Sigmoid colon (tissue), 7 donors: ENCODE measurements around the gene RNU1-3. TPM values are rescaled to one million over a fixed set of nuclear protein-coding genes. Genes with fewer than 3 reads are reported as not detected.
A peak's percentile ranks its signal among the peaks of the same experiment; 100 is the strongest.
"Not testable (repeated sequence)": the region's sequence is repeated elsewhere in the genome, so short reads cannot be mapped to it uniquely, and the experiment has no call there.

Experiments used
- DNase-seq: peaks from one replicate; pipeline ENCODE4 v3.0.0-alpha.2; 2019
- H3K27ac ChIP-seq, 4 donors: fragments of 200-600 bp; sonication (generic); one replicate each; pipeline ENCODE4 v1.5.1; 2016 to 2019; ENCODE audit warnings: mild to moderate bottlenecking in 1 of 4
- H3K27me3 ChIP-seq, 3 donors: fragments of 200-600 bp; sonication (generic); one replicate each; pipeline ENCODE4 v1.5.1; 2019; ENCODE audit warnings: mild to moderate bottlenecking in 1 of 3
- H3K36me3 ChIP-seq, 4 donors: fragments of 200-600 bp; sonication (generic); one replicate each; pipeline ENCODE4 v1.5.1; 2016 to 2019
- H3K4me1 ChIP-seq, 4 donors: fragments of 200-600 bp; sonication (generic); one replicate each; pipeline ENCODE4 v1.5.1; 2017 to 2019
- H3K4me3 ChIP-seq, 4 donors: fragments of 200-600 bp; sonication (generic); one replicate each; pipeline ENCODE4 v1.5.1; 2017 to 2019; ENCODE audit warnings: mild to moderate bottlenecking in 2 of 4, moderate library complexity in 1 of 4
- H3K9me3 ChIP-seq, 4 donors: fragments of 200-600 bp in 3 of 4; sonication (generic) in 3 of 4; one replicate each; pipeline versions ENCODE4 v1.5.1 to v1.6.1; 2013 to 2019
- CTCF ChIP-seq, 4 experiments: fragments of 450-650 bp in 3 of 4; fragments of 200-600 bp in 1 of 4; IDR thresholded peaks; one replicate each; pipeline ENCODE4 v1.5.1; 2016 to 2019; ENCODE audit warnings: antibody characterized with exemption in 4 of 4, mild to moderate bottlenecking in 3 of 4, moderate library complexity in 2 of 4
- WGBS, 2 donors: extraction: QIAGEN DNeasy Blood & Tissue Kit; methylation state at CpG; one replicate each; pipeline ENCODE4 v1.1.7; 2013; 5-methylcytosine and 5-hydroxymethylcytosine counted together
- intact Hi-C: fragments of 100-400 bp; cut with DNase I; formaldehyde crosslinking; loops from one replicate; pipeline ENCODE4 v1.15.1; 2023
- polyA plus RNA-seq, 3 donors: library from polyadenylated mRNA; stranded (reverse); fragments of 200-250 nt; gene quantifications; one replicate each; pipeline ENCODE4 v1.2.3, GENCODE V29; 2013
- total RNA-seq, 4 donors: library from RNA; depleted of rRNA; stranded (reverse); fragments of >200 nt; gene quantifications; one replicate each; pipeline ENCODE4 v1.1.0, GENCODE V29; 2016
- donor health status: healthy with polysubstance abuse.
- donor health status: Bipolar disorder and iron deficiency.
- donor health status: healthy.

RNU1-3 gene
- total and polyA plus RNA-seq, 7 donors: under 0.01 TPM; not detected in 3

GRCh38 chr1:16707130-16708093 is 40.7 kb upstream of the RNU1-3 start:
- intact Hi-C loops, H3K4me1 ChIP-seq, H3K9me3 ChIP-seq, H3K36me3 ChIP-seq, DNase-seq, H3K27ac ChIP-seq: not testable (repeated sequence)
- peak overlapping the region in 3 of 4 donors; percentile 32 to 34 (median 34) for H3K4me3 ChIP-seq
- TF ChIP-seq CTCF (IDR thresholded peaks at IDR 0.05): peak in 1 of 4 experiments; percentile 51
- H3K27me3 ChIP-seq: peaks cover 0 to 11% (median 9%) of the 10 kb centered on the region in 3 donors
- WGBS, 2 donors: 8 to 18% methylated on average over 50 to 70 of the region's 99 CpGs

- H3K4me1 ChIP-seq, H3K9me3 ChIP-seq, H3K4me3 ChIP-seq, intact Hi-C loops, H3K36me3 ChIP-seq, H3K27ac ChIP-seq, DNase-seq: not testable (repeated sequence)
- peaks cover 0 to 11% (median 9%) of the 10 kb centered on the region in 3 donors for H3K27me3 ChIP-seq
- 92 to 95% methylated on average over 4 to 6 of the region's 6 CpGs for WGBS, 2 donors
Observed at GRCh38 chr1:16706302-16706701, 39.6 kb upstream of the RNU1-3 start.

DNA sequence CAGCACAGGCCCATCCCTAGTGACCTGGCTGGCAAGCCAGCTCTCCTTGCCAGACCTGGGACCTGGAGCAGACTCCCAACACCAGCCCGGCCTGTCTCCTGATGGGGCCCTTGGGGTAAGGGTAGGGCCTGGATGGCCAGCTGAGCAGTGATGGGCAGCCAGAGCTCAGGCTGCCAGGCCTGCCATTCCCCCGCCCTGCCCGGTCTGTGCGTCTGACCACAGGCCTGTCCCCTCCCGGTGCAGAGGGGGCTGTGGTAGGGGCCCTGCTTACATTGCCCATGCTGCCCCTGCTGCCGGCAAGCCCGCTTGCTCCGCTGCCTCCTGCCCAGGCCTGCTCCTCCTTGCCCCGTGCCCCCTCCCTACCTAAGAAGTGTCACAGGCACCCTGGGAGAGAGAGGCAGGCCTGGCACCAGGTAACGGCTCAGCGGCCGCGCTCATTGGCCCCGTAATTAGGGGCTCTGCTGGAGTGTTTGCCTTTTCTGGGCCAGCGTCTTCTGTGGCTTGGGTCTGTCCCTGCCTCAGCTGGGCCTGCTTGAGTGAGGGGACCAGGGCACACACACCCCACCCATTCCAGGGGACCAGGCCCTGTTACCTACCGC is 37.9 kb upstream of the RNU1-3 start:
- H3K4me1 ChIP-seq: not testable (repeated sequence)

GRCh38 chr1:16704076-16704475 is 37.3 kb upstream of the RNU1-3 start:
- DNase-seq, H3K27ac ChIP-seq, H3K36me3 ChIP-seq, intact Hi-C loops, H3K4me3 ChIP-seq, H3K4me1 ChIP-seq, H3K9me3 ChIP-seq: not testable (repeated sequence)
- 44 to 83% methylated on average over 6 to 7 of the region's 13 CpGs for WGBS, 2 donors
- H3K27me3 ChIP-seq: peaks cover 3 to 18% (median 16%) of the 10 kb centered on the region in 3 donors

More for the DNA sequence above, 37.9 kb upstream of the RNU1-3 start:
- H3K27ac ChIP-seq, H3K9me3 ChIP-seq, intact Hi-C loops, H3K4me3 ChIP-seq, H3K36me3 ChIP-seq, DNase-seq: not testable (repeated sequence)
- H3K27me3 ChIP-seq: peaks cover 0 to 14% (median 11%) of the 10 kb centered on the region in 3 donors
- 85 to 90% methylated on average over 10 to 15 of the region's 16 CpGs for WGBS, 2 donors

GRCh38 chr1:16703602-16704001 is 36.9 kb upstream of the RNU1-3 start:
- 10 to 41% methylated on average over 3 of the region's 5 CpGs for WGBS, 2 donors
- H3K36me3 ChIP-seq, H3K27ac ChIP-seq, H3K4me3 ChIP-seq, intact Hi-C loops, H3K9me3 ChIP-seq, H3K4me1 ChIP-seq, DNase-seq: not testable (repeated sequence)
- H3K27me3 ChIP-seq: peaks cover 3 to 18% (median 16%) of the 10 kb centered on the region in 3 donors
- TF ChIP-seq CTCF (IDR thresholded peaks at IDR 0.05): peak in 1 of 4 experiments; percentile 7

GRCh38 chr1:16703141-16703540 is 36.4 kb upstream of the RNU1-3 start:
- H3K4me1 ChIP-seq, intact Hi-C loops, DNase-seq, H3K9me3 ChIP-seq, H3K36me3 ChIP-seq, H3K27ac ChIP-seq, H3K4me3 ChIP-seq: not testable (repeated sequence)
- H3K27me3 ChIP-seq: peaks cover 3 to 20% (median 16%) of the 10 kb centered on the region in 3 donors
- peak in 1 of 4 experiments; percentile 29 for TF ChIP-seq CTCF (IDR thresholded peaks at IDR 0.05)
- 6% methylated on average over 1 of the region's 7 CpGs; no CpG with 5 or more reads in 1 of the 2 donors for WGBS, 2 donors

GRCh38 chr1:16702280-16702679 is 35.5 kb upstream of the RNU1-3 start:
- WGBS, 2 donors: 89 to 92% methylated on average over 1 to 2 of the region's 5 CpGs
- H3K4me3 ChIP-seq, DNase-seq, H3K4me1 ChIP-seq, H3K9me3 ChIP-seq, H3K36me3 ChIP-seq, intact Hi-C loops, H3K27ac ChIP-seq: not testable (repeated sequence)
- H3K27me3 ChIP-seq: peaks cover 3 to 12% (median 11%) of the 10 kb centered on the region in 3 donors

- DNase-seq, intact Hi-C loops, H3K36me3 ChIP-seq, H3K27ac ChIP-seq, H3K9me3 ChIP-seq, H3K4me1 ChIP-seq, H3K4me3 ChIP-seq: not testable (repeated sequence)
- peaks cover 3 to 20% (median 17%) of the 10 kb centered on the region in 3 donors for H3K27me3 ChIP-seq
- 0 to 6% methylated on average over 9 to 12 of the region's 37 CpGs for WGBS, 2 donors
Observed at GRCh38 chr1:16701189-16701588, 34.4 kb upstream of the RNU1-3 start.

DNA sequence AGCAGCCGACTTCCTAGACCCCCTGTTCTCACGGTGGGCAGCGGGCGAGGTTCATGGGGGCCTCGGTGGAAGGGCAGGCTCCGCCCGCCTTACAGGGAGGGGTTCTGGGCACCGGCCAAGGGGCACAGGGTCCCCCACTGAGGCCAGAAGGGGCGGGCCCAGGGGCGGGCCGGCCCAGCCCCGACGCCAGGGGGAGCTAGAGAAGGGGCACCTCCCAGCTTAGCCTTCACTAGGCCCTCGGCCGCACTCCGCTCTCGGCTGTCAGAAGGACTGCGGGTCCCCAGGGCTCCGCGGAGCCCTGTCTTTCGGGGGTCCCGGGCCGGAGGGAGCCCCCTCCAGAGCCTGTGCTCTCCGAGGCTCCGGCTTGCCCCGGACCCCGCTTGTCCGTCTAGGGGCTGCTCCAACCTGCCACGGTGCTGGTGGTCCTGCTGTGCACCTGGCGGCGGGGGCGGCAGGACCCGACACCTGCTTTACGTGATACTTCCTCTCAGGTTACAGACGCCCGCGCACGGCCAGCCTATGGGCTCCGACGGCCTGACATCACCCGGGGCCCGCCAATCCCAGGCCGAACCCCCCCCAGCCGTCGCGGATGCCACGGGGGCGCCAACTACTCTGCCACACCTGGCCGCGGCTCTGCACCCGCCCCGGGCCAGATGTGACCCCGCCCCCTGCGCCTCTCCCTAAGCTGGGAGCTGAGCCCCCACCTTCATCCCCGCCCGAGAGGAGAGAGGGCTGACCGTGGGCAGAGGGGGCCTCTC is 33.6 kb upstream of the RNU1-3 start:
- intact Hi-C loops, H3K36me3 ChIP-seq, H3K9me3 ChIP-seq, DNase-seq, H3K27ac ChIP-seq, H3K4me3 ChIP-seq, H3K4me1 ChIP-seq: not testable (repeated sequence)
- WGBS, 2 donors: 4 to 5% methylated on average over 6 to 10 of the region's 57 CpGs
- peaks cover 3 to 20% (median 17%) of the 10 kb centered on the region in 3 donors for H3K27me3 ChIP-seq
